HEK293 (cell line): ENCODE results near the gene NOP10.
A peak's percentile ranks its signal among the peaks of the same experiment; 100 is the strongest.

Experiments
- GLI4 ChIP-seq: fragments of 450-650 bp; formaldehyde crosslinking; IDR thresholded peaks from 2 replicates; pipeline ENCODE4 v1.5.1; 2016; ENCODE audit warnings: missing biosample characterization, missing genetic modification characterization
- HOXA7 ChIP-seq: sonication (generic); formaldehyde crosslinking; IDR thresholded peaks from 2 replicates; pipeline ENCODE4 v1.8.1; 2022; ENCODE audit warnings: missing genetic modification reagents, borderline replicate concordance
- HOXC10 ChIP-seq: sonication (generic); formaldehyde crosslinking; IDR thresholded peaks from 2 replicates; pipeline ENCODE4 v1.8.1; 2023; ENCODE audit warnings: mild to moderate bottlenecking, missing genetic modification reagents
- KLF1 ChIP-seq: fragments of 450-650 bp; formaldehyde crosslinking; IDR thresholded peaks from 2 replicates; pipeline ENCODE4 v1.5.1; 2016; ENCODE audit warnings: missing biosample characterization, missing genetic modification characterization
- SALL2 ChIP-seq: fragments of 450-650 bp; formaldehyde crosslinking; IDR thresholded peaks from 2 replicates; pipeline ENCODE4 v1.5.0; 2017; ENCODE audit warnings: missing biosample characterization, mild to moderate bottlenecking, missing genetic modification characterization, borderline replicate concordance
- YY2 ChIP-seq: fragments of 450-650 bp; formaldehyde crosslinking; IDR thresholded peaks from 2 replicates; pipeline ENCODE4 v1.5.1; 2016; ENCODE audit warnings: missing biosample characterization, missing genetic modification characterization
- ZBTB48 ChIP-seq: fragments of 450-650 bp; formaldehyde crosslinking; IDR thresholded peaks from 2 replicates; pipeline ENCODE4 v1.5.1; 2016; ENCODE audit warnings: missing biosample characterization, missing genetic modification characterization
- ZBTB7A ChIP-seq: fragments of 450-650 bp; formaldehyde crosslinking; IDR thresholded peaks from 2 replicates; pipeline ENCODE4 v1.5.1; 2016; ENCODE audit warnings: low read depth, missing biosample characterization, missing genetic modification characterization
- ZBTB8A ChIP-seq: fragments of 450-650 bp; formaldehyde crosslinking; IDR thresholded peaks from 2 replicates; pipeline ENCODE4 v1.5.1; 2016; ENCODE audit warnings: missing biosample characterization, missing genetic modification characterization
- ZNF155 ChIP-seq: fragments of 450-650 bp; formaldehyde crosslinking; IDR thresholded peaks from 2 replicates; pipeline ENCODE4 v1.5.1; 2016; ENCODE audit warnings: missing biosample characterization, missing genetic modification characterization
- ZNF184 ChIP-seq: fragments of 450-650 bp; IDR thresholded peaks from 2 replicates; pipeline ENCODE4 v1.5.1; 2018; ENCODE audit warnings: missing biosample characterization, mild to moderate bottlenecking, missing genetic modification characterization
- ZNF2 ChIP-seq: fragments of 450-650 bp; formaldehyde crosslinking; IDR thresholded peaks from 2 replicates; pipeline ENCODE4 v1.5.1; 2016; ENCODE audit warnings: missing biosample characterization, missing genetic modification characterization
- ZNF239 ChIP-seq: fragments of 450-650 bp; formaldehyde crosslinking; IDR thresholded peaks from 2 replicates; pipeline ENCODE4 v1.5.1; 2016; ENCODE audit warnings: missing biosample characterization, missing genetic modification characterization
- ZNF24 ChIP-seq: fragments of 450-650 bp; formaldehyde crosslinking; IDR thresholded peaks from 2 replicates; pipeline ENCODE4 v1.5.1; 2016; ENCODE audit warnings: missing biosample characterization, missing genetic modification characterization
- ZNF292 ChIP-seq: fragments of 450-650 bp; formaldehyde crosslinking; IDR thresholded peaks from 2 replicates; pipeline ENCODE4 v1.5.1; 2016; ENCODE audit warnings: low read depth, missing biosample characterization, missing genetic modification characterization, borderline replicate concordance
- ZNF350 ChIP-seq: fragments of 450-650 bp; formaldehyde crosslinking; IDR thresholded peaks from 2 replicates; pipeline ENCODE4 v1.5.0; 2017; ENCODE audit warnings: missing biosample characterization, mild to moderate bottlenecking, missing genetic modification characterization
- ZNF37A ChIP-seq: fragments of 450-650 bp; IDR thresholded peaks from 2 replicates; pipeline ENCODE4 v1.5.1; 2018; ENCODE audit warnings: missing biosample characterization, missing genetic modification characterization
- ZNF394 ChIP-seq: fragments of 450-650 bp; formaldehyde crosslinking; IDR thresholded peaks from 2 replicates; pipeline ENCODE4 v1.5.1; 2016; ENCODE audit warnings: missing biosample characterization, missing genetic modification characterization, mild to moderate bottlenecking, moderate library complexity, borderline replicate concordance
- ZNF423 ChIP-seq: fragments of 450-650 bp; formaldehyde crosslinking; IDR thresholded peaks from 2 replicates; pipeline ENCODE4 v1.5.1; 2016; ENCODE audit warnings: missing biosample characterization, missing genetic modification characterization
- ZNF561 ChIP-seq: fragments of 450-650 bp; IDR thresholded peaks from 2 replicates; pipeline ENCODE4 v1.5.1; 2018; ENCODE audit warnings: missing biosample characterization, missing genetic modification characterization, borderline replicate concordance
- ZNF624 ChIP-seq: fragments of 450-650 bp; formaldehyde crosslinking; IDR thresholded peaks from 2 replicates; pipeline ENCODE4 v1.5.1; 2017; ENCODE audit warnings: missing biosample characterization, missing genetic modification characterization
- ZNF664 ChIP-seq: fragments of 450-650 bp; formaldehyde crosslinking; IDR thresholded peaks from 2 replicates; pipeline ENCODE4 v1.5.1; 2016; ENCODE audit warnings: missing biosample characterization, missing genetic modification characterization
- ZNF768 ChIP-seq: fragments of 450-650 bp; formaldehyde crosslinking; IDR thresholded peaks from 2 replicates; pipeline ENCODE4 v1.5.1; 2018; ENCODE audit warnings: missing biosample characterization, mild to moderate bottlenecking, missing genetic modification characterization
- ZNF785 ChIP-seq: fragments of 450-650 bp; formaldehyde crosslinking; IDR thresholded peaks from 2 replicates; pipeline ENCODE4 v1.5.1; 2016; ENCODE audit warnings: missing biosample characterization, missing genetic modification characterization
- ZNF837 ChIP-seq: fragments of 450-650 bp; formaldehyde crosslinking; IDR thresholded peaks from 2 replicates; pipeline ENCODE4 v1.5.1; 2016; ENCODE audit warnings: missing biosample characterization, missing genetic modification characterization
- ZSCAN16 ChIP-seq: fragments of 450-650 bp; formaldehyde crosslinking; IDR thresholded peaks from 2 replicates; pipeline ENCODE4 v1.5.1; 2016; ENCODE audit warnings: missing biosample characterization, missing genetic modification characterization
- TF ChIP-seq, protein P1 (sequence below): fragments of 450-650 bp; formaldehyde crosslinking; IDR thresholded peaks from 2 replicates; pipeline ENCODE4 v1.5.1; 2016; ENCODE audit warnings: missing biosample characterization, missing genetic modification characterization, low read depth
- TF ChIP-seq, protein P2 (sequence below): fragments of 450-650 bp; formaldehyde crosslinking; IDR thresholded peaks from 2 replicates; pipeline ENCODE4 v1.5.1; 2016; ENCODE audit warnings: missing biosample characterization, missing genetic modification characterization
- TF ChIP-seq, protein P3 (sequence below): fragments of 450-650 bp; formaldehyde crosslinking; IDR thresholded peaks from 2 replicates; pipeline ENCODE4 v1.5.1; 2016; ENCODE audit warnings: missing biosample characterization, missing genetic modification characterization
- TF ChIP-seq, protein P4 (sequence below): fragments of 450-650 bp; formaldehyde crosslinking; IDR thresholded peaks from 2 replicates; pipeline ENCODE4 v1.5.1; 2016; ENCODE audit warnings: missing biosample characterization, missing genetic modification characterization, borderline replicate concordance
- TF ChIP-seq, protein P5 (sequence below): fragments of 450-650 bp; formaldehyde crosslinking; IDR thresholded peaks from 2 replicates; pipeline ENCODE4; 2016; ENCODE audit warnings: missing biosample characterization, missing genetic modification characterization
- TF ChIP-seq, protein P6 (sequence below): fragments of 450-650 bp; formaldehyde crosslinking; IDR thresholded peaks from 2 replicates; pipeline ENCODE4 v1.5.1; 2017; ENCODE audit warnings: missing biosample characterization, missing genetic modification characterization

Gene NOP10

DNA sequence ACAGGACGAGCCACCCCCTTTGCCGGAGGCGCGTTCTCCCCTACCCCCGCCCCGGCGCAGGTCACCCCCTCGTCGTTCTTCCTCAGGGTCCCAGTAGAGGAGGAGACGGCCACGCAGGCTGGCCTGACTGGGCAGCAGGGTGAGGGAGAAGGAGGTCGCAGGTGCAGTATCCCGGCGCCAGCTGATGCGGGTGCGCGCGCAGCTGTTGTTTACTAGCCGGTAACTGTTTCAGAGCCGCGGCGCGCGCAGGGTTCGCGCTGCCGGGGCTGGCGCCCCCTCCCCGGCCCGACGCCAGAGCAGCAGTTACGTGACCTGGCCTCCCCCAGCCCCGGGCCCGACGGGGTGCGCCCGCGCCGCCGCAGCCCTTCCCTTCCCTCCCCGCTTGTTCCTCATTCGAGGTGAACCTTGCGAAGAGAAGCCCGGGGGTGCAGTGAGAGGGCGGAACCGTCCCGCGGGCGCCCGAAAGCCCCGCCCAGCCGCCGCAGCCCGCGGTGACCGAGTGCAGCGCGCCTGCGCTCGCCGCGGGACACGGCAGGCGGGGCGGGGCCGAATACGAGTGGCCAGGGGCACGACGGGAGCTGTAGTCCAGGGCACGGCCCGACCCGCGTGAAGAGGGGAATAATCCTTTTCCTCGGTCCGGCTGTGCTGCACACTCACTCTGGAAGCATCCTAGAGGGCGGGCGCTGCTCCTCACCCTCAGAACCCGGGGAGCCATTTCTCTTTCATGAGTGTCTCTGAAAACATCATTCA lies 5.2 kb downstream of the NOP10 start, which contains the start of gene SLC12A6 (continued):
- TF ChIP-seq, protein P1, sequence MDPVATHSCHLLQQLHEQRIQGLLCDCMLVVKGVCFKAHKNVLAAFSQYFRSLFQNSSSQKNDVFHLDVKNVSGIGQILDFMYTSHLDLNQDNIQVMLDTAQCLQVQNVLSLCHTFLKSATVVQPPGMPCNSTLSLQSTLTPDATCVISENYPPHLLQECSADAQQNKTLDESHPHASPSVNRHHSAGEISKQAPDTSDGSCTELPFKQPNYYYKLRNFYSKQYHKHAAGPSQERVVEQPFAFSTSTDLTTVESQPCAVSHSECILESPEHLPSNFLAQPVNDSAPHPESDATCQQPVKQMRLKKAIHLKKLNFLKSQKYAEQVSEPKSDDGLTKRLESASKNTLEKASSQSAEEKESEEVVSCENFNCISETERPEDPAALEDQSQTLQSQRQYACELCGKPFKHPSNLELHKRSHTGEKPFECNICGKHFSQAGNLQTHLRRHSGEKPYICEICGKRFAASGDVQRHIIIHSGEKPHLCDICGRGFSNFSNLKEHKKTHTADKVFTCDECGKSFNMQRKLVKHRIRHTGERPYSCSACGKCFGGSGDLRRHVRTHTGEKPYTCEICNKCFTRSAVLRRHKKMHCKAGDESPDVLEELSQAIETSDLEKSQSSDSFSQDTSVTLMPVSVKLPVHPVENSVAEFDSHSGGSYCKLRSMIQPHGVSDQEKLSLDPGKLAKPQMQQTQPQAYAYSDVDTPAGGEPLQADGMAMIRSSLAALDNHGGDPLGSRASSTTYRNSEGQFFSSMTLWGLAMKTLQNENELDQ (tag by site-specific recombination), result no peak
- TF ChIP-seq ZNF184 (tag by site-specific recombination) (no peak), ZNF423 (no peak), ZNF768 (no peak), ZNF394 (tag by site-specific recombination) (no peak), ZNF292 (tag by site-specific recombination) (no peak), ZNF155 (tag by site-specific recombination) (no peak), ZBTB7A (tag by site-specific recombination) (no peak), SALL2 (tag by site-specific recombination) (no peak), ZNF37A (tag by site-specific recombination) (no peak), GLI4 (no peak), ZNF785 (tag by site-specific recombination) (no peak), ZBTB48 (tag by site-specific recombination) (no peak), ZNF664 (tag by site-specific recombination) (no peak), ZNF837 (tag by site-specific recombination) (no peak), ZNF624 (tag by site-specific recombination) (no peak), ZBTB8A (tag by site-specific recombination) (peak; percentile 85), ZSCAN16 (tag by site-specific recombination) (no peak), HOXA7 (no peak), ZNF350 (no peak), ZNF2 (no peak), ZNF24 (no peak), YY2 (tag by site-specific recombination) (no peak), ZNF561 (tag by site-specific recombination) (peak; percentile 59; the same call in 1 of the 2 replicates), KLF1 (tag by site-specific recombination) (no peak), ZNF239 (no peak), HOXC10 (CRISPR knock-in tag) (no peak)
- TF ChIP-seq, protein P2, sequence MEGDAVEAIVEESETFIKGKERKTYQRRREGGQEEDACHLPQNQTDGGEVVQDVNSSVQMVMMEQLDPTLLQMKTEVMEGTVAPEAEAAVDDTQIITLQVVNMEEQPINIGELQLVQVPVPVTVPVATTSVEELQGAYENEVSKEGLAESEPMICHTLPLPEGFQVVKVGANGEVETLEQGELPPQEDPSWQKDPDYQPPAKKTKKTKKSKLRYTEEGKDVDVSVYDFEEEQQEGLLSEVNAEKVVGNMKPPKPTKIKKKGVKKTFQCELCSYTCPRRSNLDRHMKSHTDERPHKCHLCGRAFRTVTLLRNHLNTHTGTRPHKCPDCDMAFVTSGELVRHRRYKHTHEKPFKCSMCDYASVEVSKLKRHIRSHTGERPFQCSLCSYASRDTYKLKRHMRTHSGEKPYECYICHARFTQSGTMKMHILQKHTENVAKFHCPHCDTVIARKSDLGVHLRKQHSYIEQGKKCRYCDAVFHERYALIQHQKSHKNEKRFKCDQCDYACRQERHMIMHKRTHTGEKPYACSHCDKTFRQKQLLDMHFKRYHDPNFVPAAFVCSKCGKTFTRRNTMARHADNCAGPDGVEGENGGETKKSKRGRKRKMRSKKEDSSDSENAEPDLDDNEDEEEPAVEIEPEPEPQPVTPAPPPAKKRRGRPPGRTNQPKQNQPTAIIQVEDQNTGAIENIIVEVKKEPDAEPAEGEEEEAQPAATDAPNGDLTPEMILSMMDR (tag by site-specific recombination), result no peak
- TF ChIP-seq, protein P3, sequence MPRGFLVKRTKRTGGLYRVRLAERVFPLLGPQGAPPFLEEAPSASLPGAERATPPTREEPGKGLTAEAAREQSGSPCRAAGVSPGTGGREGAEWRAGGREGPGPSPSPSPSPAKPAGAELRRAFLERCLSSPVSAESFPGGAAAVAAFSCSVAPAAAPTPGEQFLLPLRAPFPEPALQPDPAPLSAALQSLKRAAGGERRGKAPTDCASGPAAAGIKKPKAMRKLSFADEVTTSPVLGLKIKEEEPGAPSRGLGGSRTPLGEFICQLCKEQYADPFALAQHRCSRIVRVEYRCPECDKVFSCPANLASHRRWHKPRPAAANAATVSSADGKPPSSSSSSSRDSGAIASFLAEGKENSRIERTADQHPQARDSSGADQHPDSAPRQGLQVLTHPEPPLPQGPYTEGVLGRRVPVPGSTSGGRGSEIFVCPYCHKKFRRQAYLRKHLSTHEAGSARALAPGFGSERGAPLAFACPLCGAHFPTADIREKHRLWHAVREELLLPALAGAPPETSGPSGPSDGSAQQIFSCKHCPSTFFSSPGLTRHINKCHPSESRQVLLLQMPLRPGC (tag by site-specific recombination), result no peak
- TF ChIP-seq, protein P4, sequence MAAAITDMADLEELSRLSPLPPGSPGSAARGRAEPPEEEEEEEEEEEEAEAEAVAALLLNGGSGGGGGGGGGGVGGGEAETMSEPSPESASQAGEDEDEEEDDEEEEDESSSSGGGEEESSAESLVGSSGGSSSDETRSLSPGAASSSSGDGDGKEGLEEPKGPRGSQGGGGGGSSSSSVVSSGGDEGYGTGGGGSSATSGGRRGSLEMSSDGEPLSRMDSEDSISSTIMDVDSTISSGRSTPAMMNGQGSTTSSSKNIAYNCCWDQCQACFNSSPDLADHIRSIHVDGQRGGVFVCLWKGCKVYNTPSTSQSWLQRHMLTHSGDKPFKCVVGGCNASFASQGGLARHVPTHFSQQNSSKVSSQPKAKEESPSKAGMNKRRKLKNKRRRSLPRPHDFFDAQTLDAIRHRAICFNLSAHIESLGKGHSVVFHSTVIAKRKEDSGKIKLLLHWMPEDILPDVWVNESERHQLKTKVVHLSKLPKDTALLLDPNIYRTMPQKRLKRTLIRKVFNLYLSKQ (tag by site-specific recombination), result no peak
- TF ChIP-seq, protein P5, sequence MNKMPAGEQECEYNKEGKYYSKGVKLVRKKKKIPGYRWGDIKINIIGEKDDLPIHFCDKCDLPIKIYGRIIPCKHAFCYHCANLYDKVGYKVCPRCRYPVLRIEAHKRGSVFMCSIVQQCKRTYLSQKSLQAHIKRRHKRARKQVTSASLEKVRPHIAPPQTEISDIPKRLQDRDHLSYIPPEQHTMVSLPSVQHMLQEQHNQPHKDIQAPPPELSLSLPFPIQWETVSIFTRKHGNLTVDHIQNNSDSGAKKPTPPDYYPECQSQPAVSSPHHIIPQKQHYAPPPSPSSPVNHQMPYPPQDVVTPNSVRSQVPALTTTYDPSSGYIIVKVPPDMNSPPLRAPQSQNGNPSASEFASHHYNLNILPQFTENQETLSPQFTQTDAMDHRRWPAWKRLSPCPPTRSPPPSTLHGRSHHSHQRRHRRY (tag by site-specific recombination), result no peak
- TF ChIP-seq, protein P6, sequence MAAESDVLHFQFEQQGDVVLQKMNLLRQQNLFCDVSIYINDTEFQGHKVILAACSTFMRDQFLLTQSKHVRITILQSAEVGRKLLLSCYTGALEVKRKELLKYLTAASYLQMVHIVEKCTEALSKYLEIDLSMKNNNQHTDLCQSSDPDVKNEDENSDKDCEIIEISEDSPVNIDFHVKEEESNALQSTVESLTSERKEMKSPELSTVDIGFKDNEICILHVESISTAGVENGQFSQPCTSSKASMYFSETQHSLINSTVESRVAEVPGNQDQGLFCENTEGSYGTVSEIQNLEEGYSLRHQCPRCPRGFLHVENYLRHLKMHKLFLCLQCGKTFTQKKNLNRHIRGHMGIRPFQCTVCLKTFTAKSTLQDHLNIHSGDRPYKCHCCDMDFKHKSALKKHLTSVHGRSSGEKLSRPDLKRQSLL (tag by site-specific recombination), result no peak
